Measurements from ENCODE around the gene RHOT2. TPM values are rescaled to one million over a fixed set of nuclear protein-coding genes. Genes with fewer than 3 reads are reported as not detected.
A peak's percentile ranks its signal among the peaks of the same experiment; 100 is the strongest.
"Not testable (repeated sequence)": the region's sequence is repeated elsewhere in the genome, so short reads cannot be mapped to it uniquely, and the experiment has no call there.

The RHOT2 gene
- total RNA-seq, 1 experiment from 2014 or later, result 66.2 TPM

DNA sequence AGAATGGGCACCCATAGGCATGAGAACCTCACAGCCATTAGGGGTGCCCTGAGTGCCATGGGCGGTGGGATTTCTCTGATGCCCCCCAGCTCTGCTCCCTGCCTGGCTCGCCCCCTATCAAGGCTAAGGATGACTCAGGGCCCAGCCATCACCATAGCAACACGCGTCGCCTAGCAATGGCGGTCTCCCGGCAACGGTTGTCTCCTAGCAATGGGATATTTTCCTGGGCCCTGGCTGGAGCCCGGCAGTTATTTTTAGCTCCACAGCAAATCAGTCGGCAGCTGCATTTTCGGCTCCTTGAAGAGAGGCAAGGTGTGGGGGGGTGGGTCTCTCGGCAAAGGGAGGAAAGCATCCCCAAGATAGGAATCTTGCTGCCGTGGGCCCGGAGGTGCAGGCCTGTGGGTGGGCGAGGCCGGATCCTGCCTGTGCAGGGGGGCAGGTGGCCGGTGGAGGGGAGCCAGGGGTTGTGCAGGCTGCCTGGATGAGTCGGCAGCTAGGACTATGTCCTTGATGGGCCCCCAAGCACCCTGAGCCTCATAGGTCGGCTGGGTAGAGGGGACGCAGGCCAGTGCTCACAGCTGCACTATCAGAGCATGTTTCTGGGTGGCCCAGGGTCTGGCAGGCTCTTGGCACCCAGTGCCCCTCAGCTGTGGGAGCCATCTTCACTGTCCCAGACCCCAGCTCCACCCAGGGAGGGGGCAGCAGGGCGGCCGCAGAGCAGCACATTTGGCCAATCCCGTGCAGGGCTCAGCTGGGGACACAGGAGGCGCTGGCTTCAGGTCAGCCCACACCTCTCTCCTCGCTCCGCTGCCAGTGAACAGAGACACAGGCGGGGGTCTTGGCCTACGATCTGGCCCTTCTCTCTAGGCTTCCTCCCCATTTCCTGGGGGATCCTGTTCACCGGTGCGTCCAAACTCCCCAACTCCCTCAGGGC lies 41.9 kb downstream of the RHOT2 start:
- H3K4me1 ChIP-seq, result peaks cover 36% of the 10 kb centered on the region
- peak overlapping the region; percentile 40 for H3K27ac ChIP-seq
- DNase-seq, result peak; percentile 95 to 96
- no peaks in the 10 kb centered on the region for H3K36me3 ChIP-seq
- H3K9me3 ChIP-seq (replicated peaks), result no peaks in the 10 kb centered on the region
- no peak overlapping the region for H3K4me3 ChIP-seq
- H3K27me3 ChIP-seq, result peaks cover 1% of the 10 kb centered on the region; the same call in 1 of the 2 replicates

- no peak overlapping the region for H3K4me3 ChIP-seq
- H3K27ac ChIP-seq, result peak overlapping the region; percentile 40; the same call in 1 of the 2 replicates
- no peaks in the 10 kb centered on the region for H3K9me3 ChIP-seq (replicated peaks)
- no peaks in the 10 kb centered on the region for H3K27me3 ChIP-seq
- peak; percentile 42 to 57 for DNase-seq
- peaks cover 36% of the 10 kb centered on the region for H3K4me1 ChIP-seq
- no peaks in the 10 kb centered on the region for H3K36me3 ChIP-seq
These were observed 42.7 kb downstream of the RHOT2 start for GRCh38 chr16:710500-711075.

GRCh38 chr16:711084-711483 lies 43.2 kb downstream of the RHOT2 start:
- peaks cover 37% of the 10 kb centered on the region for H3K4me1 ChIP-seq
- no peak overlapping the region for H3K4me3 ChIP-seq
- DNase-seq, result no peak
- no peaks in the 10 kb centered on the region for H3K27me3 ChIP-seq
- H3K36me3 ChIP-seq, result no peaks in the 10 kb centered on the region
- no peak overlapping the region for H3K27ac ChIP-seq
- no peaks in the 10 kb centered on the region for H3K9me3 ChIP-seq (replicated peaks)

DNA sequence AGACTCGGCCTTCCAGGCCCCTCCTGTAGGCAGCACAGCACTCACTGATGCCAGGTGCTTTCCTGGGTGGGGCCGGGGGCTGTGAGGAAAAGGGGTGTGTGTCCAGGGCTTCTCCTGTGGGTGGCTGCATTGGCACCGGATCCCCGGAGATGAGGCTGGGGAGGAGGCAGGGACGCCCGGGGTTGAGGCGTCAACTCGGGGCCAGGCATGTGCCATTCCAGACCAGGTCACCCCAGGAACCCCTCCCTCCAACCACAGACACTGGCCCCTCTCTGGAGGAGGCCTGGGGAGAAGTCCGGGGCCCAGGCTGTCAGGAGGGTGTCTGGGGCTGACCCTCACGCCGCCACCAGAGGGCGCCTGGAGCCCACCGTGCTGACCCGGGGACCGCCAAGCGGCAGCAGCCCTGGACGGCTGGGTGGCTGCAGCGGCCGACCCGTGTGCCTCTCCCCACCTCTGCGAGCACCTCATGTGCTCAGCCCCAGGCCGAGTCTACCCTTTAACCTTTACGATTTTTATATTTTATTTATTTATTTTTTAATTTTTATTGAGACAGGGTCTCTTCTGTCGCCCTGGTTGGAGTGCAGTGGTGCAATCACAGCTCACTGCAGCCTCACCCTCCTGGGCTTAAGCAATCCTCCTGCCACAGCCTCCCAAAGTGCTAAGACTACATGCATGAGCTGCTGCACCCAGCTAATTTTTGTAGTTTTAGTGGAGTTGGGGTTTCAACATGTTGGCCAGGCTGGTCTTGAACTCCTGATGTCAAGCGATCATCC lies 43.8 kb downstream of the RHOT2 start:
- peak; percentile 81 to 86 for DNase-seq
- Histone ChIP-seq H3K27me3 (no peaks in the 10 kb centered on the region), H3K9me3 (replicated peaks) (no peaks in the 10 kb centered on the region), H3K27ac (no peak overlapping the region), H3K4me3 (no peak overlapping the region), H3K36me3 (no peaks in the 10 kb centered on the region), H3K4me1 (peaks cover 42% of the 10 kb centered on the region)

GRCh38 chr16:712740-713250 lies 44.9 kb downstream of the RHOT2 start:
- H3K27ac ChIP-seq; H3K27me3 ChIP-seq; H3K9me3 ChIP-seq (replicated peaks); H3K36me3 ChIP-seq; H3K4me3 ChIP-seq: not testable (repeated sequence)
- peaks cover 42% of the 10 kb centered on the region for H3K4me1 ChIP-seq
- DNase-seq, result peak; percentile 85 to 90

- peak; percentile 51 to 64 for DNase-seq
- Histone ChIP-seq H3K4me1 (peaks cover 44% of the 10 kb centered on the region), H3K9me3 (replicated peaks) (no peaks in the 10 kb centered on the region)
These were observed 46.1 kb downstream of the RHOT2 start for GRCh38 chr16:714079-714478.

DNA sequence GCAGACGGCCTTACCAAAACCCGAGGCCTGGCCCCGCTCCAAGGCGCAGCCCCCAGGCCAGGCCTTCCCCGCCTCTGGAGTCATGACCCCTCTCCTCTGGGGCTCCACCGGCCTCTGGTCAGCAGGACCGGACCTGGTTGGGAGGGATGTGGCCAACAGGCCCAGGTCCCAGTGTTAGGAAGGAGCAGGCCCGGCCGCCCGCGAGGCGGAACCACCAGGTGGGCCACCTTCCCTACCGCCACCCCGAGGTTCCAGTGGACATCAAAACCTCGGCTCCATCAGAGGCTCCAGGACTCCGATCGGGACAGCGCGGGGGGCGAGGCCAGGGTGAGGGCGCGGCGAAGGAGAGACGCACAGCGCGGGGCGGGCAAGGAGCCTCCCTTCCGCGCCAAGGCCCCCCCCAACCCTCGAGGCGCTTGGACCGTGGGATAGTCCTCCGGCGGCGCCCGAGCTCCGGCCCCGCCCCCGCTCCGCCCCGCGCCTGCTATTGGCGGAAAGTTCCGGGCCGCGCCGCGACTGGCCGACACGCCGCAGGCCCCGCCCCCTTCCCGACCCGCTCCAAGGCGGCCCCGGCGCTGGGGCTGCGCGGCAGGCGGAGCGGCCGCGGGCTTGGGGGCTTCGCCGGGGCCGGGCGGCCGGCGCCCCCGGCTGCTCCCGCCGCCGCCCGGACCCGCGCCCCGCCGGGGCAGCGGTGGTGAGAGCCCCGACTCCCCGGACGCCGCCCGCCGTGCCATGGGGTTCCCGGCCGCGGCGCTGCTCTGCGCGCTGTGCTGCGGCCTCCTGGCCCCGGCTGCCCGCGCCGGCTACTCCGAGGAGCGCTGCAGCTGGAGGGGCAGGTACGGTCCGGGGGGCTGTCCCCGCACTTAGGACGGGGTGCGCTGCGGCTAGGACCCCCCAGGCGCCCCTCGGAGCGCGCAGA lies 46.9 kb downstream of the RHOT2 start, which contains the start of gene METRN:
TSS of gene METRN (plus strand) at position 561 of the 919 bp plus-strand sequence. CDS start at position 733, 172 bp downstream.
- Histone ChIP-seq H3K4me1 (peaks cover 48% of the 10 kb centered on the region), H3K9me3 (replicated peaks) (no peaks in the 10 kb centered on the region)
- peak; percentile 92 for DNase-seq

More at GRCh38 chr16:714079-714478, 46.1 kb downstream of the RHOT2 start:
- Histone ChIP-seq H3K36me3 (no peaks in the 10 kb centered on the region), H3K27me3 (no peaks in the 10 kb centered on the region), H3K27ac (0 out of 2 replicates have a peak overlapping the region, but pooled peaks have one; percentile 11), H3K4me3 (peak overlapping the region; percentile 37)

DNA sequence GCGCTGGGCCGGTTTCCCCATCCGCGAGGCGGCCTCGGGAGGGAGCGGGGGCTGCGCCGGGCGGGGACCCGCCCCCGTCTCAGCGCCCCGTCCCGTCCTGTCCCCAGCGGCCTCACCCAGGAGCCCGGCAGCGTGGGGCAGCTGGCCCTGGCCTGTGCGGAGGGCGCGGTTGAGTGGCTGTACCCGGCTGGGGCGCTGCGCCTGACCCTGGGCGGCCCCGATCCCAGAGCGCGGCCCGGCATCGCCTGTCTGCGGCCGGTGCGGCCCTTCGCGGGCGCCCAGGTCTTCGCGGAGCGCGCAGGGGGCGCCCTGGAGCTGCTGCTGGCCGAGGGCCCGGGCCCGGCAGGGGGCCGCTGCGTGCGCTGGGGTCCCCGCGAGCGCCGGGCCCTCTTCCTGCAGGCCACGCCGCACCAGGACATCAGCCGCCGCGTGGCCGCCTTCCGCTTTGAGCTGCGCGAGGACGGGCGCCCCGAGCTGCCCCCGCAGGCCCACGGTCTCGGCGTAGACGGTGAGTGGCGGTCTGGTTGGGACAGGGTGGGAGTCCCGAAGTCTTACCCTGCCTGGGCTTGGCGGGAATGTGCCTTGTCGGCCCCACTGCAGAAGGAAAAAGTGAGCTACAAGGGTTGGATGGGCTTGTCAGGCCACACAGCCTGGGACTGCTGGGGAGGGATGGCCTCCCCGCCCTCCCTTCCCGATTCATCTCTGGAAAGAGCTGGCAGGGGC lies 47.7 kb downstream of the RHOT2 start:
- no peaks in the 10 kb centered on the region for H3K36me3 ChIP-seq
- DNase-seq, result peak; percentile 39 to 56
- H3K9me3 ChIP-seq (replicated peaks), result no peaks in the 10 kb centered on the region
- peaks cover 44% of the 10 kb centered on the region for H3K4me1 ChIP-seq
- H3K4me3 ChIP-seq, result peak overlapping the region; percentile 88
- no peak overlapping the region; the same call in 1 of the 2 replicates for H3K27ac ChIP-seq
- no peaks in the 10 kb centered on the region for H3K27me3 ChIP-seq

More for the DNA sequence above, 46.9 kb downstream of the RHOT2 start, which contains the start of gene METRN:
- peak within 1 kb of the TSS; percentile 11; the same call in 1 of the 2 replicates for H3K27ac ChIP-seq
- no peaks in the 10 kb centered on the region for H3K27me3 ChIP-seq
- no peaks in the 10 kb centered on the region for H3K36me3 ChIP-seq
- peak within 1 kb of the TSS; percentile 88 for H3K4me3 ChIP-seq

- H3K36me3 ChIP-seq, result no peaks in the 10 kb centered on the region
- no peaks in the 10 kb centered on the region for H3K9me3 ChIP-seq (replicated peaks)
- H3K27me3 ChIP-seq, result no peaks in the 10 kb centered on the region
- DNase-seq, result peak in 1 of 2 experiments; percentile 44
- peaks cover 38% of the 10 kb centered on the region for H3K4me1 ChIP-seq
- no peak overlapping the region; the same call in 1 of the 2 replicates for H3K27ac ChIP-seq
- H3K4me3 ChIP-seq, result peak overlapping the region; percentile 88
These were observed 48.3 kb downstream of the RHOT2 start for GRCh38 chr16:716200-716568.

- no peaks in the 10 kb centered on the region for H3K27me3 ChIP-seq
- peaks cover 33% of the 10 kb centered on the region for H3K4me1 ChIP-seq
- H3K36me3 ChIP-seq, result no peaks in the 10 kb centered on the region
- DNase-seq, result no peak
- no peak overlapping the region for H3K4me3 ChIP-seq
- H3K9me3 ChIP-seq (replicated peaks), result no peaks in the 10 kb centered on the region
- H3K27ac ChIP-seq, result no peak overlapping the region
These were observed 48.9 kb downstream of the RHOT2 start for GRCh38 chr16:716768-717325.

GRCh38 chr16:717450-718245 lies 49.7 kb downstream of the RHOT2 start:
- Histone ChIP-seq H3K27me3 (no peaks in the 10 kb centered on the region), H3K27ac (no peak overlapping the region), H3K9me3 (replicated peaks) (no peaks in the 10 kb centered on the region), H3K4me1 (peaks cover 28% of the 10 kb centered on the region), H3K4me3 (no peak overlapping the region), H3K36me3 (no peaks in the 10 kb centered on the region)
- DNase-seq, result no peak

- Histone ChIP-seq H3K4me1 (peaks cover 28% of the 10 kb centered on the region), H3K27me3 (no peaks in the 10 kb centered on the region), H3K27ac (no peak overlapping the region), H3K4me3 (no peak overlapping the region), H3K36me3 (no peaks in the 10 kb centered on the region), H3K9me3 (replicated peaks) (no peaks in the 10 kb centered on the region)
- no peak for DNase-seq
These were observed 50.5 kb downstream of the RHOT2 start for GRCh38 chr16:718389-718788.
